ENCODE data around the gene PRICKLE1. TPM values are rescaled to one million over a fixed set of nuclear protein-coding genes. Genes with fewer than 3 reads are reported as not detected.

The PRICKLE1 gene
- total and polyA plus RNA-seq, 2 experiments from 2014 or later = 7.7 to 51.7 TPM

- no peaks in the 10 kb centered on the region for H4K20me1 ChIP-seq (replicated peaks; ENCODE audit: insufficient read depth)
- H3K4me2 ChIP-seq = peak overlapping the region; percentile 7; the same call in 1 of the 2 replicates
- no peak overlapping the region for H3K4me3 ChIP-seq
- H3K27ac ChIP-seq (ENCODE audit: low read depth) = no peak overlapping the region
- H3K27me3 ChIP-seq (ENCODE audit: insufficient read depth) = peaks cover 9% of the 10 kb centered on the region; the same call in 1 of the 2 replicates
- no peaks in the 10 kb centered on the region for H3K79me2 ChIP-seq (replicated peaks; ENCODE audit: insufficient read depth)
- Mint-ChIP-seq H3K27me3 (ENCODE audit: insufficient read depth, low read depth, poor library complexity) (peaks cover 8% of the 10 kb centered on the region), H3K4me1 (peaks cover 32% of the 10 kb centered on the region), H3K36me3 (ENCODE audit: low read depth) (peaks cover 18% of the 10 kb centered on the region), H3K9me3 (peaks cover 17% of the 10 kb centered on the region; the same call in 2 of the 3 replicates), H3K4me3 (no peak overlapping the region), H3K27ac (no peak overlapping the region)
- H3K4me1 ChIP-seq (ENCODE audit: insufficient read depth) = peaks cover 17% of the 10 kb centered on the region
- DNase-seq (ENCODE audit: low spot score) (peak; percentile 39), ATAC-seq (peak; percentile 86)
- H2AFZ ChIP-seq = peak overlapping the region; percentile 67; the same call in 1 of the 2 replicates
- H3K36me3 ChIP-seq (ENCODE audit: insufficient read depth) = no peaks in the 10 kb centered on the region
- no peaks in the 10 kb centered on the region for H3K9me2 ChIP-seq (ENCODE audit: insufficient read depth)
- H3F3A ChIP-seq (replicated peaks; ENCODE audit: low read depth) = no peaks in the 10 kb centered on the region
- no peak for TF ChIP-seq ZNF331 (CRISPR knock-in tag; IDR thresholded peaks at IDR 0.05; ENCODE audit: low read depth)
- TF ChIP-seq EZH2 (IDR thresholded peaks at IDR 0.05; ENCODE audit: low read depth, unreplicated experiment) = no peak
- no peak for TF ChIP-seq JUNB (IDR thresholded peaks at IDR 0.05; ENCODE audit: unreplicated experiment)
- peak in 1 of 2 experiments; percentile 64; a peak in 2 of 4 replicates for TF ChIP-seq CTCF (conservative IDR thresholded peaks at IDR 0.05; ENCODE audit: low read depth in 2 of 2)
- TF ChIP-seq POLR2AphosphoS5 (IDR thresholded peaks at IDR 0.05; ENCODE audit: low read depth) = no peak
Measured at GRCh38 chr12:42565633-42566032, 23.9 kb downstream of the PRICKLE1 start.

- no peak overlapping the region for H3K27ac Mint-ChIP-seq
- peaks cover 9% of the 10 kb centered on the region; the same call in 1 of the 2 replicates for H3K27me3 ChIP-seq (ENCODE audit: insufficient read depth)
- no peaks in the 10 kb centered on the region for H3K36me3 ChIP-seq (ENCODE audit: insufficient read depth)
- 0 out of 2 replicates have a peak overlapping the region, but pooled peaks have one; percentile 29 for H3K27ac ChIP-seq (ENCODE audit: low read depth)
- 0 out of 2 replicates have a peak overlapping the region, but pooled peaks have one; percentile 67 for H2AFZ ChIP-seq
- no peaks in the 10 kb centered on the region for H3K79me2 ChIP-seq (replicated peaks; ENCODE audit: insufficient read depth)
- TF ChIP-seq STAT1 (IDR thresholded peaks at IDR 0.05; ENCODE audit: unreplicated experiment) (no peak), CTCF (conservative IDR thresholded peaks at IDR 0.05; ENCODE audit: low read depth in 2 of 2) (no peak), POLR2AphosphoS5 (IDR thresholded peaks at IDR 0.05; ENCODE audit: low read depth) (no peak), EZH2 (IDR thresholded peaks at IDR 0.05; ENCODE audit: low read depth, unreplicated experiment) (no peak), REST (IDR thresholded peaks at IDR 0.05; ENCODE audit: unreplicated experiment) (no peak), ETS1 (IDR thresholded peaks at IDR 0.05) (no peak), NANOG (IDR thresholded peaks at IDR 0.05; ENCODE audit: borderline replicate concordance) (no peak), ZNF331 (CRISPR knock-in tag; IDR thresholded peaks at IDR 0.05; ENCODE audit: low read depth) (no peak), EZH2phosphoT487 (IDR thresholded peaks at IDR 0.05; ENCODE audit: unreplicated experiment) (no peak), JUNB (IDR thresholded peaks at IDR 0.05; ENCODE audit: unreplicated experiment) (no peak)
- no peak overlapping the region for H3K4me3 Mint-ChIP-seq
- H3K4me2 ChIP-seq = peak overlapping the region; percentile 7; the same call in 1 of the 2 replicates
- H3K4me1 Mint-ChIP-seq = peaks cover 28% of the 10 kb centered on the region
- peaks cover 18% of the 10 kb centered on the region for H3K36me3 Mint-ChIP-seq (ENCODE audit: low read depth)
- peaks cover 17% of the 10 kb centered on the region; the same call in 2 of the 3 replicates for H3K9me3 Mint-ChIP-seq
- DNase-seq (ENCODE audit: low spot score) (peak; percentile 17), ATAC-seq (peak; percentile 61)
- peaks cover 8% of the 10 kb centered on the region for H3K27me3 Mint-ChIP-seq (ENCODE audit: insufficient read depth, low read depth, poor library complexity)
- H3F3A ChIP-seq (replicated peaks; ENCODE audit: low read depth) = no peaks in the 10 kb centered on the region
- no peaks in the 10 kb centered on the region for H4K20me1 ChIP-seq (replicated peaks; ENCODE audit: insufficient read depth)
- H3K4me1 ChIP-seq (ENCODE audit: insufficient read depth) = peaks cover 17% of the 10 kb centered on the region
- H3K9me2 ChIP-seq (ENCODE audit: insufficient read depth) = no peaks in the 10 kb centered on the region
- no peak overlapping the region for H3K4me3 ChIP-seq
Measured at GRCh38 chr12:42564996-42565395, 24.6 kb downstream of the PRICKLE1 start.
